ENCODE results near the gene RHOU.
A peak's percentile ranks its signal among the peaks of the same experiment; 100 is the strongest.

- TF ChIP-seq REST (IDR thresholded peaks at IDR 0.05; ENCODE audit: insufficient read depth in 1 of 2, low read depth in 2 of 2, low read length in 2 of 2) (peak; percentile 14 to 81; a peak in 2 of 4 replicates), SIN3A (IDR thresholded peaks at IDR 0.05; ENCODE audit: borderline replicate concordance, insufficient read depth, low read length) (no peak)
Measured at GRCh38 chr1:228782662-228783417, 47.6 kb downstream of the RHOU start.

Data from PFSK-1 (cell line).